COR-L47 (cell line): ENCODE results near the gene CD59.
"Not testable (repeated sequence)": the region's sequence is repeated elsewhere in the genome, so short reads cannot be mapped to it uniquely, and the experiment has no call there.

Experiments used
- DNase-seq: peaks from one replicate; lab custom pipeline; 2025; lab: John Stamatoyannopoulos, UW

The CD59 gene

GRCh38 chr11:33713151-33713855, 22.9 kb downstream of the CD59 start:
- DNase-seq: no peak

GRCh38 chr11:33712436-33712835, 23.8 kb downstream of the CD59 start:
- DNase-seq: no peak

GRCh38 chr11:33709466-33709865, 26.8 kb downstream of the CD59 start:
- DNase-seq: no peak

- DNase-seq: no peak
These were observed 27.2 kb downstream of the CD59 start for GRCh38 chr11:33708985-33709384.

- DNase-seq: not testable (repeated sequence)
These were observed 28.4 kb downstream of the CD59 start for GRCh38 chr11:33707831-33708230.

GRCh38 chr11:33706966-33707365, 29.3 kb downstream of the CD59 start:
- no peak for DNase-seq

GRCh38 chr11:33706546-33706945, 29.7 kb downstream of the CD59 start:
- no peak for DNase-seq

GRCh38 chr11:33704240-33705002, 31.8 kb downstream of the CD59 start:
- DNase-seq: no peak

GRCh38 chr11:33703788-33704187, 32.4 kb downstream of the CD59 start:
- no peak for DNase-seq

GRCh38 chr11:33703234-33703633, 33.0 kb downstream of the CD59 start:
- DNase-seq: no peak

GRCh38 chr11:33701302-33702230, 34.7 kb downstream of the CD59 start:
- DNase-seq: no peak

GRCh38 chr11:33700502-33701271, 35.5 kb downstream of the CD59 start, which contains the start of gene C11orf91:
Gene C11orf91, minus strand, starts transcription at chr11:33700826. Its CDS starts 86 bp downstream, at chr11:33700740.
- peak; percentile 94 for DNase-seq

- DNase-seq: no peak
These were observed 36.1 kb downstream of the CD59 start for GRCh38 chr11:33700063-33700501.

GRCh38 chr11:33699515-33700062, 36.6 kb downstream of the CD59 start:
- no peak for DNase-seq

- no peak for DNase-seq
These were observed 37.3 kb downstream of the CD59 start for GRCh38 chr11:33698921-33699320.

- no peak for DNase-seq
These were observed 38.2 kb downstream of the CD59 start for GRCh38 chr11:33697997-33698396.

- DNase-seq: peak; percentile 19
These were observed 39.1 kb downstream of the CD59 start for GRCh38 chr11:33696931-33697638.

- no peak for DNase-seq
These were observed 39.8 kb downstream of the CD59 start for GRCh38 chr11:33696411-33696810.

GRCh38 chr11:33695051-33695566, 41.1 kb downstream of the CD59 start:
- peak; percentile 31 for DNase-seq

- no peak for DNase-seq
These were observed 41.7 kb downstream of the CD59 start for GRCh38 chr11:33694346-33695050.
